Spleen (tissue), 11 donors: ENCODE data around the gene ACAD11. TPM values are rescaled to one million over a fixed set of nuclear protein-coding genes. Genes with fewer than 3 reads are reported as not detected.

Source experiments
- DNase-seq: peaks from one replicate; pipeline ENCODE4 v3.0.0-alpha.2; 2020
- H3K27ac ChIP-seq, 8 donors: fragments of 200-600 bp; sonication (generic) in 7 of 8; 1 replicate in 4 of 8; 2 replicates in 4 of 8; pipeline versions ENCODE4 v1.5.0 to v1.8.0; 2016 to 2021; ENCODE audit warnings: inconsistent platforms in 4 of 8, mild to moderate bottlenecking in 4 of 8, moderate library complexity in 1 of 8
- H3K27me3 ChIP-seq, 7 donors: fragments of 200-600 bp; sonication (generic) in 6 of 7; replicated peaks in 1 of 7; 1 replicate in 4 of 7; 2 replicates in 3 of 7; pipeline versions ENCODE4 v1.5.0 to v1.8.0; 2016 to 2021; ENCODE audit warnings: inconsistent platforms in 3 of 7, mild to moderate bottlenecking in 1 of 7
- H3K36me3 ChIP-seq, 6 donors: fragments of 200-600 bp; sonication (generic) in 5 of 6; 1 replicate in 4 of 6; 2 replicates in 2 of 6; pipeline versions ENCODE4 v1.5.0 to v1.8.0; 2016 to 2021; ENCODE audit warnings: inconsistent platforms in 2 of 6
- H3K4me1 ChIP-seq, 6 donors: fragments of 200-600 bp; sonication (generic) in 5 of 6; 1 replicate in 3 of 6; 2 replicates in 3 of 6; pipeline versions ENCODE4 v1.5.0 to v1.8.0; 2016 to 2021; ENCODE audit warnings: inconsistent platforms in 3 of 6
- H3K4me3 ChIP-seq, 8 donors: fragments of 200-600 bp; sonication (generic) in 7 of 8; 1 replicate in 4 of 8; 2 replicates in 4 of 8; pipeline versions ENCODE4 v1.5.0 to v1.8.0; 2016 to 2021; ENCODE audit warnings: inconsistent platforms in 4 of 8, mild to moderate bottlenecking in 4 of 8, moderate library complexity in 2 of 8
- H3K9me3 ChIP-seq, 8 donors: fragments of 200-600 bp; sonication (generic) in 7 of 8; 1 replicate in 4 of 8; 2 replicates in 4 of 8; pipeline versions ENCODE4 v1.5.0 to v1.8.0; 2016 to 2021; ENCODE audit warnings: inconsistent platforms in 4 of 8
- CTCF ChIP-seq, 11 experiments: fragments of 200-600 bp in 7 of 11; fragments of 450-650 bp in 4 of 11; sonication (generic) in 4 of 11; IDR thresholded peaks in 8 of 11; conservative IDR thresholded peaks in 3 of 11; 1 replicate in 7 of 11; 2 replicates in 4 of 11; pipeline versions ENCODE4 v1.4.0 to v1.8.0; 2016 to 2021; ENCODE audit warnings: antibody characterized with exemption in 11 of 11, inconsistent platforms in 4 of 11, mild to moderate bottlenecking in 1 of 11
- POLR2A ChIP-seq, 3 donors: fragments of 450-650 bp; IDR thresholded peaks; one replicate each; pipeline ENCODE4 v1.5.1; 2017; ENCODE audit warnings: antibody characterized with exemption in 3 of 3, mild to moderate bottlenecking in 1 of 3
- POLR2AphosphoS5 ChIP-seq, 3 donors: sonication (generic); formaldehyde crosslinking; IDR thresholded peaks; one replicate each; pipeline ENCODE4 v1.5.1; 2017; ENCODE audit warnings: antibody characterized with exemption in 3 of 3
- WGBS, 5 donors: extraction: QIAGEN DNeasy Blood & Tissue Kit in 3 of 5; methylation state at CpG; one replicate each; pipeline versions ENCODE4 v1.1.5 to v1.1.7; 2013 to 2018; 5-methylcytosine and 5-hydroxymethylcytosine counted together
- intact Hi-C: fragments of 100-400 bp; cut with DNase I; formaldehyde crosslinking; loops from one replicate; pipeline ENCODE4 v1.15.0; 2023; ENCODE audit warnings: low total_unique reads
- polyA plus RNA-seq, 3 donors: library from polyadenylated mRNA; stranded (reverse); fragments of 200-250 nt; gene quantifications; one replicate each; pipeline ENCODE4 v1.2.1, GENCODE V29; 2013
- total RNA-seq, 7 donors: library from RNA; depleted of rRNA in 3 of 7; stranded (reverse); fragments of >200 nt in 3 of 7; fragmentation: NEBNext Ultra II Directional in 4 of 7; extraction: Animal tissue kit (Norgen Biotek cat#: 25700) in 4 of 7; gene quantifications; one replicate each; pipeline versions ENCODE4 v1.1.0 to v1.2.1, GENCODE V29; 2016 to 2021
- donor health status: healthy with polysubstance abuse.
- donor health status: DM: no; HTN: no; CAD: no; lungs with moderate emphysema.
- donor health status: DM: no; HTN: no; CAD: no.
- donor health status: Bipolar disorder and iron deficiency.
- donor health status: healthy.
- donor health status: DM: no; HTN: no; CAD: no.
- donor health status: DM: yes; HTN: yes; CAD: no.

The ACAD11 gene
- total and polyA plus RNA-seq, 10 donors: 6.8 to 40.0 (median 24.7) TPM

GRCh38 chr3:132652640-132653270 lies 6.9 kb downstream of the ACAD11 start:
- no peaks in the 10 kb centered on the region for H3K27me3 ChIP-seq
- no peak overlapping the region for H3K27ac ChIP-seq
- H3K9me3 ChIP-seq: no peaks in the 10 kb centered on the region
- peaks cover 0 to 41% (median 15%) of the 10 kb centered on the region in 6 donors for H3K4me1 ChIP-seq
- no peaks in the 10 kb centered on the region for H3K36me3 ChIP-seq
- TF ChIP-seq CTCF (IDR thresholded peaks at IDR 0.05 in 8 of 11, conservative IDR thresholded peaks at IDR 0.05 in 3 of 11) (no peak), POLR2AphosphoS5 (IDR thresholded peaks at IDR 0.05) (no peak), POLR2A (IDR thresholded peaks at IDR 0.05) (no peak)
- intact Hi-C loops: no loop called here
- no peak overlapping the region for H3K4me3 ChIP-seq
- no peak for DNase-seq
- WGBS, 5 donors: 88 to 96% (median 89%) methylated on average over 1 of the region's 1 CpG

DNA sequence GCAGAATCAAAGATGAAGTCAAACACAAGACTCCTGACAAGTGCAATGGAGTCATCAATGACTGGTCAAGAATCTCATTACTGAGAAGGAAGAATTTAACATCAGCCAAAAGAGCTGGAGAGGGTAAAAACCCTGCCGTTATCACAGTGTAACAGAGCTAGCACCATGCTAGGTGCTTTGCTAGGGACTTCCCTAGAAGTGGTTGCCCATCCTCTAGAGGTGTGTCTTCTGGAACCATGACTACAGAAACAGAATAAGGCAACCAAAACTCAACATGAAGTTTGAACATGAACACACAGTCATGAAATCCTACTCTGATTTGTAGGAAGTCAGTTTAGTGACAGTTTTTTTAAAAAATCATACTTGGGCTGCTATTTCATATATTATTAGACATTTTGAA lies 9.5 kb downstream of the ACAD11 start:
- Histone ChIP-seq H3K27ac (no peak overlapping the region), H3K36me3 (no peaks in the 10 kb centered on the region), H3K4me1 (peaks cover 0 to 22% (median 9%) of the 10 kb centered on the region in 6 donors), H3K27me3 (no peaks in the 10 kb centered on the region), H3K4me3 (no peak overlapping the region), H3K9me3 (no peaks in the 10 kb centered on the region)
- DNase-seq: no peak
- WGBS, 5 donors: 0 to 93% (median 89%) methylated on average over 1 of the region's 1 CpG
- no peak for TF ChIP-seq POLR2AphosphoS5 (IDR thresholded peaks at IDR 0.05)
- no peak for TF ChIP-seq CTCF (IDR thresholded peaks at IDR 0.05 in 8 of 11, conservative IDR thresholded peaks at IDR 0.05 in 3 of 11)
- no peak for TF ChIP-seq POLR2A (IDR thresholded peaks at IDR 0.05)
- intact Hi-C loops: no loop called here

DNA sequence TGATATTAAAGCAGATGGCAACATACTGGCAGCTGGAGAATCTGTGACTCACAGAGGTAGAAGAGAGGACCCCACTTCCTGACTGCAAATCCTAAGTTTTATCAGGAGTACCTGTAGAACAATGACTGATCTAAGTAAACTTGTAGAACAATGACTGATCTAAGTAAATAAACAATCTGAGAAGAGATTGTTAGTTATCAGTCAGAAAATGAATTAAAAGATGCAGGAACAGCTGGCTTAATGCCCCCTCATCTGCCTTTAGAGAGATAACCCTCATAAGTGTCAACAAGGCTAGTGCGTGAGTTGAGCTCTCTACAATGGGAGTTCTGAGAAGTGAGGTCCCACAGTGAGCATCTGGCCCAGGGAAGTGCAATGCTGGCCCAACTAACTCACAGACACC lies 14.6 kb downstream of the ACAD11 start:
- intact Hi-C loops: loop anchor here (10.0 kb wide), 1 partner anchor 290 kb away; no protein-coding TSS in a partner anchor
- Histone ChIP-seq H3K36me3 (peaks cover 0 to 17% (median 5%) of the 10 kb centered on the region in 6 donors), H3K9me3 (no peaks in the 10 kb centered on the region), H3K4me1 (peaks cover 0 to 12% (median 0%) of the 10 kb centered on the region in 6 donors), H3K27me3 (no peaks in the 10 kb centered on the region), H3K27ac (no peak overlapping the region), H3K4me3 (no peak overlapping the region)
- TF ChIP-seq CTCF (IDR thresholded peaks at IDR 0.05 in 8 of 11, conservative IDR thresholded peaks at IDR 0.05 in 3 of 11) (no peak), POLR2A (IDR thresholded peaks at IDR 0.05) (no peak), POLR2AphosphoS5 (IDR thresholded peaks at IDR 0.05) (no peak)
- DNase-seq: no peak
- 86 to 94% (median 93%) methylated on average over 1 of the region's 1 CpG for WGBS, 5 donors

- peaks cover 0 to 34% (median 15%) of the 10 kb centered on the region in 6 donors for H3K36me3 ChIP-seq
- 32 to 62% (median 60%) methylated on average over 2 of the region's 2 CpGs for WGBS, 5 donors
- intact Hi-C loops: loop anchor here (5.0 to 10.0 kb wide), 2 partner anchors 106 to 289 kb away; no protein-coding TSS in a partner anchor
- TF ChIP-seq CTCF (IDR thresholded peaks at IDR 0.05 in 8 of 11, conservative IDR thresholded peaks at IDR 0.05 in 3 of 11): no peak
- TF ChIP-seq POLR2A (IDR thresholded peaks at IDR 0.05): no peak
- TF ChIP-seq POLR2AphosphoS5 (IDR thresholded peaks at IDR 0.05): no peak
- no peaks in the 10 kb centered on the region for H3K9me3 ChIP-seq
- H3K4me3 ChIP-seq: no peak overlapping the region
- H3K27ac ChIP-seq: peak overlapping the region in 3 of 8 donors; percentile 38 to 44 (median 42)
- no peak for DNase-seq
- H3K27me3 ChIP-seq: no peaks in the 10 kb centered on the region
- peaks cover 0 to 12% (median 0%) of the 10 kb centered on the region in 6 donors for H3K4me1 ChIP-seq
Measured at GRCh38 chr3:132643366-132643765, 16.2 kb downstream of the ACAD11 start.
